GM12891 (cell line): ENCODE data around the gene WNT7B.

Experiments used
- POLR2A ChIP-seq: IDR thresholded peaks from 2 replicates; pipeline ENCODE4 v1.6.1; 2011; ENCODE audit warnings: low read depth, low read length, control low read depth
- SPI1 ChIP-seq: IDR thresholded peaks from 2 replicates; pipeline ENCODE4 v1.6.1; 2011; ENCODE audit warnings: low read depth, low read length, control low read depth

- TF ChIP-seq POLR2A (no peak), SPI1 (no peak)
Measured at GRCh38 chr22:45966895-45967365, 10.0 kb downstream of the WNT7B start.
